GM21825 (cell line): ENCODE results near the gene AGRN.
"Not testable (repeated sequence)": the region's sequence is repeated elsewhere in the genome, so short reads cannot be mapped to it uniquely, and the experiment has no call there.

Source experiments
- ATAC-seq: cut with Tn5 transposase; IDR thresholded peaks from one replicate; pipeline ENCODE4 v1.9.1; 2021; ENCODE audit warnings: mild to moderate bottlenecking, moderate library complexity; ENCODE audit not compliant: unreplicated experiment

AGRN gene

GRCh38 chr1:1088801-1089680 is 69.1 kb downstream of the AGRN start:
- ATAC-seq: no peak

DNA sequence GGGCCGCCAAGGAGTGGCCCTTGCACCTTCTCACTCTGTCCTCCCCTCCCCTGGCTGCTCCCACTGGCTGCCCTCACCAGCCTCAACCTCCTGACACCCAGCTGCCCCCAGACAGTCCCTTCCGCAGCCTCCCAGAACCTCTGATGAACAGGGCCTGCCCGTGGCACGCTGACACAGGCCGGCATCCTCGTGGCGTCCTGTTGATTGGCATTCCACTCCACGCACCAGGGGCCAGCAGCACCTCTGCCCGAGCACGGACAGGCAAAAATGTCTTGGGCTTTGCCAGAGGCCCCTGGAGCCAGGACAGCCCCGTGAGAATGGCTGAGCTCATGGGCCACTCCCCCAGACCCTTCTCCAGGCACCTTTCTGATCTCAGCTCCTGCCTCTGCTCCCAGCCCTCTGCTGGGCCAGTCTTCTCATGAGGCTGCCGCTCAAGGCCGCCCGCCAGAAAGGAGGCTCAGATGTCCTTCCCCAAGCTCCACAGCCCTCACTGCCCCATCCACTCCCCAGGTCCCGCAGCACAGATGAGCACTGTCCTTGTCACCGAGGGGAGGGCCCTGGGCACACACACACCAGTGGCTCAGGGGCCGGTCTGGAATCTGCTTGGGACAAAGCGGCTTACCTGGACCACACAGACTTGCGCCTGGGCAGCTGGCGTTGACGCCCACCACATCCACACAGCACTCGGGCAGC is 70.0 kb downstream of the AGRN start:
- no peak for ATAC-seq

GRCh38 chr1:1090424-1091343 is 70.8 kb downstream of the AGRN start:
- ATAC-seq: no peak

- ATAC-seq: no peak
Observed at GRCh38 chr1:1091344-1092148, 71.6 kb downstream of the AGRN start.

DNA sequence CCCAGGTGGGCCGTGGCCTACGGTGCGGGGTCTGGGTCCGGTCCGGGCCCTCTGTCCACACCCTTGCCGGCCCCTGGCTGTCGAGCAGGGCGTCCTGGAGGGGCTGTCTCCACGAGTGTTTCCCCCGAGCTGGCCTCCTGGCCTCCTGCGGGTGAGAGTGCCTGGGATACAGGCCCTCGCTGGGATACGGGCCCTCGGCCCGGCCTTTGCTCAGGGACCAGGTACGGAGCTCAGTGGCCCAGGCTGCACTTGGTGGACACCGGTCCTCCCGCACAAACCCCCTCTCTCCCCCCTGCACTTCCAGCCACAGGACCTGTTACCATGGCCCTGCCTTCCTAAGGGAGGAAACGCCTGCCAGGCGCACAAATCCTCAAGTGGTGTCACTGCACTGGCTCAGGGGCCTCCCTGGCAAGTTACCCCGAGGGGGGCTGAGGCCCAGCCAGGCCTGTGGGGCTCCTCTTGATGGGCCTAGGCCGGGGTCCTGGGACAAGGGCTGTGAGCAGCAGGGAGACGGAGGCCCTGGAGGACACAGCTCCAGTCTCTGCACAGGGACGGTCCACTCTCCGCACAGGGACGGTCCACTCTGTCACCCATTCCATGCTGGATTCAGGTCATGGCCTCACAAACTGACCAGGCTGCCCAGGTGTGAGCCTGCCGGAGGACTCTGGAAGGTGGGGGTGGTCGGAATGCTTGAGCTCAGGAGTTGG is 72.4 kb downstream of the AGRN start:
- no peak for ATAC-seq

DNA sequence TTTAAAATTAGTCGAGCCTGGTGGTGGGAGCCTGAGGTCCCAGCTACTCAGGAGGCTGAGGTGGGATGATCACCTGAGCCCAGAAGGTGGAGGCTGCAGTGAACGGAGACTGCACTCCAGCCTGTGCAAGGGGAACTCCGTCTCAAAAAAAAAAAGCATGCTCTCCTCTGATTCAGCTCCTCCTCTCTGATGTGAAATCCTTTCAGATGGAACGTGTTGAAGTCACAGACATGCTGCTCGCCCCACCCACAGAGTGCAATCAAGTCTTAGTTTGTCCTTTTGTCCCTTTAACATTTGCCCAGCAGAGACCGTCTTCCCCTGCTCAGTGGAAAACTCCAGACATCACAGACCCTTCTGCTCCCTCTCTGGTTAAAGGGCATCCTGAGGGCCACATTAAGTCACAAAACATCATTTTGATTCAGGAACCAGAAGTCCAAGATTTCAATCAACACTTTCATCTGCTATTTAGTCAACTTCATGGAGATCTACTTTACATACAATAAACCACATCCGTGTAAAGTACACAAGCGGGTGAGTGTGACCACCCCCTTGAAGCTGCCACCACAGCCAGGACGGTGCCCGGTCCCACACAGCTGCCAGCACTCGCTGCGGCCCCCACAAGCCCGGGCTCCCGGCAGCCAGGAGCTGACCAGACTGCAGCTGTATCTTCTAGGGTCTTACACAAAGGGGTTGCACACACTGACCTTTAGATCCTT is 73.1 kb downstream of the AGRN start:
- ATAC-seq: no peak

GRCh38 chr1:1093610-1093943 is 73.7 kb downstream of the AGRN start:
- no peak for ATAC-seq

GRCh38 chr1:1094981-1095380 is 75.1 kb downstream of the AGRN start:
- ATAC-seq: no peak

GRCh38 chr1:1096136-1096535 is 76.2 kb downstream of the AGRN start:
- not testable (repeated sequence) for ATAC-seq

DNA sequence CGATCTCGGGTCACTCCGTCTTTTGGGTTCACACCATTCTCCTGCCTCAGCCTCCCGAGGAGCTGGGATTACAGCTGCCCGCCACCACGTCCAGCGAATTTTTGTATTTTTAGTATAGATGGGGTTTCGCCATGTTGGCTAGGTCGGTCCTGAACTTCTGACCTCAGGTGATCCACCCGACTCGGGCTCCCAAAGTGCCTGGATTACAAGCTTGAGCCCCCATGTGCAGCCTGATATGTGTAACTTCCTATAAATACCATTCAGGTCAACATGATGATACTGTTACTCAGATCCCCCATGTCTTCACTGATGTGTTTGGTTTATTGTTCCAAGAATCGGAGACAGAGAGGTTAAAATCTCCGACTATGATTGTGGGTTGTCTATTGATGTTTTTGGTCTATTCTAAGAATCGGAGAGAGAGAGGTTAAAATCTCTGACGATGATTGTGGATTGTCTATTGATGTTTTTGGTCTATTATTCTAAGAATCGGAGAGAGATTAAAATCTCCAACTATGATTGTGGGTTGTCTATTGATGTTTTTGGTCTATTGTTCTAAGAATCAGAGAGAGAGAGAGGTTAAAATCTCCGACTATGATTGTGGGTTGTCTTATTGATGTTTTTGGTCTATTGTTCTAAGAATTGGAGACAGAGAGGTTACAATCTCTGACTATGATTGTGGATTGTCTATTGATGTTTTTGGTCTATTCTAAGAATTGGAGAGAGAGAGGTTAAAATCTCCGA is 78.9 kb downstream of the AGRN start:
- no peak for ATAC-seq

- no peak for ATAC-seq
Observed at GRCh38 chr1:1099506-1100183, 79.7 kb downstream of the AGRN start.

- ATAC-seq: no peak
Observed at GRCh38 chr1:1100296-1100695, 80.4 kb downstream of the AGRN start.

- no peak for ATAC-seq
Observed at GRCh38 chr1:1101503-1101902, 81.6 kb downstream of the AGRN start.

DNA sequence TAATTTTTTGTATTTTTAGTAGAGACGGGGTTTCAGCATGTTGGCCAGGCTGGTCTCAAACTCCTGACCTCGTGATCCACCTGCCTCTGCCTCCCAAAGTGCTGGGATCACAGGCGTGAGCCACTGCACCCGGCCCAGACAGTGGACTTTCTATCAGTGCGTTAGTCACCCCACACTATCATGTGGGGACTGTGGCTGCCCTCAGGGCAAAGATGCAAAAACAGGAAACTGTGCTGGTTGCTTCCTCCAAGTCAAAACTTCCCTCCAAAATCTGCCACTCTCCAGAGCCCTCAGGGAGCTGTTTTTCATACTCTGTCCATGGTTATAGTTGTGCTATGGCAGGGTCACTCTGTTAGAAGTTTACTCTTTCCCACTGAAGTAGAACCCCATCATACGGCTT is 84.2 kb downstream of the AGRN start:
- ATAC-seq: not testable (repeated sequence)
